Fibroblast of pulmonary artery (primary cell): ENCODE data around the gene ACYP2.

Experiments used
- DNase-seq: peaks from one replicate; pipeline ENCODE4 v3.0.0-alpha.2; 2010; ENCODE audit warnings: low read depth
- H3K4me3 ChIP-seq: replicated peaks from 2 replicates; pipeline ENCODE4 v1.5.1; 2011; ENCODE audit warnings: low read depth, mild to moderate bottlenecking, control low read depth, low read length, moderate library complexity
- CTCF ChIP-seq: IDR thresholded peaks from 2 replicates; pipeline ENCODE4 v1.5.1; 2011; ENCODE audit warnings: mild to moderate bottlenecking, control low read depth, low read length, inconsistent platforms; ENCODE audit errors: missing control alignments

Gene ACYP2

GRCh38 chr2:54303631-54304030, 188.2 kb downstream of the ACYP2 start:
- H3K4me3 ChIP-seq, result no peak overlapping the region
- no peak for TF ChIP-seq CTCF
- DNase-seq, result no peak

GRCh38 chr2:54306556-54306955, 191.1 kb downstream of the ACYP2 start:
- no peak for TF ChIP-seq CTCF
- DNase-seq, result peak; percentile 23
- H3K4me3 ChIP-seq, result no peak overlapping the region

- no peak for TF ChIP-seq CTCF
- DNase-seq, result no peak
- no peak overlapping the region for H3K4me3 ChIP-seq
Observed at GRCh38 chr2:54308186-54308585, 192.8 kb downstream of the ACYP2 start.

- H3K4me3 ChIP-seq, result no peak overlapping the region
- TF ChIP-seq CTCF, result no peak
- DNase-seq, result no peak
Observed at GRCh38 chr2:54308782-54309181, 193.4 kb downstream of the ACYP2 start.

GRCh38 chr2:54310311-54310710, 194.9 kb downstream of the ACYP2 start:
- no peak overlapping the region for H3K4me3 ChIP-seq
- DNase-seq, result no peak
- no peak for TF ChIP-seq CTCF

GRCh38 chr2:54310961-54311360, 195.5 kb downstream of the ACYP2 start:
- no peak for TF ChIP-seq CTCF
- no peak overlapping the region for H3K4me3 ChIP-seq
- no peak for DNase-seq

- TF ChIP-seq CTCF, result no peak
- no peak overlapping the region for H3K4me3 ChIP-seq
- DNase-seq, result no peak
Observed at GRCh38 chr2:54313147-54313546, 197.7 kb downstream of the ACYP2 start.
